H4 (cell line): ENCODE data around the gene SPAG6. TPM values are rescaled to one million over a fixed set of nuclear protein-coding genes. Genes with fewer than 3 reads are reported as not detected.
"Not testable (repeated sequence)": the region's sequence is repeated elsewhere in the genome, so short reads cannot be mapped to it uniquely, and the experiment has no call there.

Experiments
- DNase-seq: peaks from one replicate; pipeline ENCODE4 v3.0.0-alpha.2; 2015; ENCODE audit warnings: low spot score
- total RNA-seq: library from RNA; depleted of rRNA; stranded (reverse); fragments of >200 nt; shearing (Covaris generic); gene quantifications from 2 replicates; pipeline ENCODE4 v1.2.3, GENCODE V29; 2014

SPAG6 gene
- total RNA-seq, 1 experiment from 2014 or later: 0.21 TPM

- DNase-seq: no peak
Observed at GRCh38 chr10:22370320-22370719, 25.0 kb downstream of the SPAG6 start.

GRCh38 chr10:22372298-22372697, 27.0 kb downstream of the SPAG6 start:
- no peak for DNase-seq

GRCh38 chr10:22372917-22373316, 27.6 kb downstream of the SPAG6 start:
- no peak for DNase-seq

- DNase-seq: no peak
Observed at GRCh38 chr10:22374489-22375126, 29.3 kb downstream of the SPAG6 start.

- DNase-seq: no peak
Observed at GRCh38 chr10:22379059-22379458, 33.8 kb downstream of the SPAG6 start.

GRCh38 chr10:22381262-22381661, 36.0 kb downstream of the SPAG6 start:
- no peak for DNase-seq

GRCh38 chr10:22386503-22386902, 41.2 kb downstream of the SPAG6 start:
- DNase-seq: no peak

- DNase-seq: no peak
Observed at GRCh38 chr10:22389856-22390589, 44.7 kb downstream of the SPAG6 start.

GRCh38 chr10:22391600-22391999, 46.3 kb downstream of the SPAG6 start:
- no peak for DNase-seq

- DNase-seq: not testable (repeated sequence)
Observed at GRCh38 chr10:22396195-22396594, 50.9 kb downstream of the SPAG6 start.

GRCh38 chr10:22406916-22407315, 61.6 kb downstream of the SPAG6 start:
- not testable (repeated sequence) for DNase-seq

- DNase-seq: no peak
Observed at GRCh38 chr10:22410394-22410793, 65.1 kb downstream of the SPAG6 start.

- no peak for DNase-seq
Observed at GRCh38 chr10:22410846-22411245, 65.5 kb downstream of the SPAG6 start.

GRCh38 chr10:22414146-22414545, 68.8 kb downstream of the SPAG6 start:
- DNase-seq: no peak

- no peak for DNase-seq
Observed at GRCh38 chr10:22415072-22415471, 69.8 kb downstream of the SPAG6 start.

GRCh38 chr10:22417736-22418268, 72.5 kb downstream of the SPAG6 start:
- no peak for DNase-seq

GRCh38 chr10:22420787-22421517, 75.7 kb downstream of the SPAG6 start:
- no peak for DNase-seq

GRCh38 chr10:22426653-22427052, 81.4 kb downstream of the SPAG6 start:
- DNase-seq: no peak

GRCh38 chr10:22427101-22427500, 81.8 kb downstream of the SPAG6 start:
- DNase-seq: no peak

GRCh38 chr10:22427890-22428571, 82.7 kb downstream of the SPAG6 start:
- peak; percentile 77 for DNase-seq

GRCh38 chr10:22429146-22429545, 83.8 kb downstream of the SPAG6 start:
- peak; percentile 29 for DNase-seq

GRCh38 chr10:22429981-22430421, 84.7 kb downstream of the SPAG6 start:
- no peak for DNase-seq
